Natural killer cell (primary cell): Measurements from ENCODE around the gene COIL. TPM values are rescaled to one million over a fixed set of nuclear protein-coding genes. Genes with fewer than 3 reads are reported as not detected.

ENCODE experiments used
- ATAC-seq, 3 donors: fragments of 150-1000 bp in 2 of 3; fragments of 200-7000 bp in 1 of 3; cut with Tn5 transposase; 1 replicate in 1 of 3; 2 replicates in 2 of 3; pipeline ENCODE4 v1.10.0; 2021; ENCODE audit warnings: mild to moderate bottlenecking in 2 of 3, moderate library complexity in 2 of 3
- DNase-seq, 2 donors: peaks; one replicate each; pipeline versions ENCODE4 v3.0.0 to v3.0.0-alpha.2; 2013 to 2021; ENCODE audit warnings: mixed read lengths in 1 of 2
- H3K27ac ChIP-seq: one replicate; pipeline ENCODE4 v1.5.1; 2013; ENCODE audit warnings: mild to moderate bottlenecking, low read length
- H3K27me3 ChIP-seq: one replicate; pipeline ENCODE4 v1.6.1; 2013; ENCODE audit warnings: low read length; ENCODE audit not compliant: control insufficient read depth, insufficient read depth
- H3K36me3 ChIP-seq: one replicate; pipeline ENCODE4 v1.6.1; 2013; ENCODE audit warnings: low read length; ENCODE audit not compliant: control insufficient read depth, insufficient read depth
- H3K4me1 ChIP-seq: one replicate; pipeline ENCODE4 v1.6.1; 2013; ENCODE audit warnings: low read length; ENCODE audit not compliant: control insufficient read depth, insufficient read depth
- H3K4me3 ChIP-seq: one replicate; pipeline ENCODE4 v1.5.1; 2013; ENCODE audit warnings: low read length
- H3K9me3 ChIP-seq: one replicate; pipeline ENCODE4 v1.6.1; 2013; ENCODE audit warnings: low read length; ENCODE audit not compliant: control insufficient read depth, insufficient read depth
- H3K27ac Mint-ChIP-seq, 2 donors: one replicate each; pipeline ENCODE4 v1.8.0; 2022; ENCODE audit warnings: mild to moderate bottlenecking in 2 of 2, mixed read lengths in 2 of 2, moderate library complexity in 1 of 2
- H3K27me3 Mint-ChIP-seq, 2 donors: one replicate each; pipeline ENCODE4 v1.8.0; 2022; ENCODE audit warnings: low read depth in 2 of 2, mixed read lengths in 2 of 2
- H3K36me3 Mint-ChIP-seq: one replicate; pipeline ENCODE4 v1.8.0; 2022; ENCODE audit warnings: mixed read lengths
- H3K4me1 Mint-ChIP-seq, 2 donors: one replicate each; pipeline ENCODE4 v1.8.0; 2022; ENCODE audit warnings: mixed read lengths in 2 of 2
- H3K4me3 Mint-ChIP-seq: one replicate; pipeline ENCODE4 v1.8.0; 2022; ENCODE audit warnings: mild to moderate bottlenecking, moderate library complexity, mixed read lengths
- H3K9me3 Mint-ChIP-seq, 2 donors: one replicate each; pipeline ENCODE4 v1.8.0; 2022; ENCODE audit warnings: mixed read lengths in 2 of 2
- CTCF ChIP-seq: fragments of 200-600 bp; IDR thresholded peaks from one replicate; pipeline ENCODE4 v1.8.0; 2022; ENCODE audit warnings: antibody characterized with exemption
- WGBS: methylation state at CpG from one replicate; pipeline ENCODE4 v1.1.7; 2013; ENCODE audit warnings: missing lambda C conversion rate; ENCODE audit not compliant: insufficient coverage; 5-methylcytosine and 5-hydroxymethylcytosine counted together
- intact Hi-C: fragments of 100-400 bp; cut with micrococcal nuclease; formaldehyde crosslinking; loops from one replicate; pipeline ENCODE4 v1.14.2; 2022
- total RNA-seq, 4 donors: library from RNA; stranded (reverse); fragments of 120-200 nt in 1 of 4; gene quantifications; one replicate each; pipeline versions ENCODE4 v1.2.3 to v1.2.4, GENCODE V29; 2013 to 2022

The COIL gene
- total RNA-seq, 3 donors from 2014 or later (not counting 1 experiment from before 2014, with no cell fraction given): 18.6 to 23.8 (median 20.6) TPM

GRCh38 chr17:56903560-56903959 is 57.3 kb downstream of the COIL start:
- TF ChIP-seq CTCF: no peak
- Mint-ChIP-seq H3K4me1 (peaks cover 28 to 44% of the 10 kb centered on the region in 2 donors), H3K9me3 (no peaks in the 10 kb centered on the region), H3K36me3 (peaks cover 19% of the 10 kb centered on the region), H3K4me3 (no peak overlapping the region), H3K27ac (no peak overlapping the region), H3K27me3 (no peaks in the 10 kb centered on the region)
- no peak overlapping the region for H3K27ac ChIP-seq
- 67% methylated on average over 3 of the region's 5 CpGs for WGBS
- DNase-seq (no peak), ATAC-seq (no peak)
- H3K36me3 ChIP-seq: peaks cover 79% of the 10 kb centered on the region
- no peaks in the 10 kb centered on the region for H3K9me3 ChIP-seq
- H3K27me3 ChIP-seq: no peaks in the 10 kb centered on the region
- intact Hi-C loops: no loop called here
- no peak overlapping the region for H3K4me3 ChIP-seq
- peaks cover 5% of the 10 kb centered on the region for H3K4me1 ChIP-seq

GRCh38 chr17:56902348-56902747 is 58.5 kb downstream of the COIL start:
- ATAC-seq (peak in 1 of 3 donors; percentile 10), DNase-seq (no peak)
- Histone ChIP-seq H3K27me3 (no peaks in the 10 kb centered on the region), H3K36me3 (peaks cover 91% of the 10 kb centered on the region), H3K4me3 (no peak overlapping the region), H3K27ac (no peak overlapping the region), H3K4me1 (peaks cover 3% of the 10 kb centered on the region), H3K9me3 (no peaks in the 10 kb centered on the region)
- Mint-ChIP-seq H3K4me1 (peaks cover 21 to 42% of the 10 kb centered on the region in 2 donors), H3K9me3 (no peaks in the 10 kb centered on the region), H3K27me3 (no peaks in the 10 kb centered on the region), H3K36me3 (peaks cover 19% of the 10 kb centered on the region), H3K27ac (no peak overlapping the region), H3K4me3 (no peak overlapping the region)
- no peak for TF ChIP-seq CTCF
- 99% methylated on average over 3 of the region's 4 CpGs for WGBS
- intact Hi-C loops: no loop called here

GRCh38 chr17:56899403-56899802 is 61.4 kb downstream of the COIL start:
- intact Hi-C loops: no loop called here
- 99% methylated on average over 7 of the region's 7 CpGs for WGBS
- H3K36me3 ChIP-seq: peaks cover 84% of the 10 kb centered on the region
- H3K4me3 ChIP-seq: no peak overlapping the region
- H3K27ac ChIP-seq: no peak overlapping the region
- Mint-ChIP-seq H3K27me3 (no peaks in the 10 kb centered on the region), H3K9me3 (no peaks in the 10 kb centered on the region), H3K27ac (no peak overlapping the region), H3K4me3 (no peak overlapping the region), H3K36me3 (peaks cover 19% of the 10 kb centered on the region), H3K4me1 (peaks cover 11 to 32% of the 10 kb centered on the region in 2 donors)
- H3K9me3 ChIP-seq: no peaks in the 10 kb centered on the region
- peaks cover 3% of the 10 kb centered on the region for H3K4me1 ChIP-seq
- TF ChIP-seq CTCF: no peak
- DNase-seq (no peak), ATAC-seq (no peak)
- H3K27me3 ChIP-seq: no peaks in the 10 kb centered on the region

DNA sequence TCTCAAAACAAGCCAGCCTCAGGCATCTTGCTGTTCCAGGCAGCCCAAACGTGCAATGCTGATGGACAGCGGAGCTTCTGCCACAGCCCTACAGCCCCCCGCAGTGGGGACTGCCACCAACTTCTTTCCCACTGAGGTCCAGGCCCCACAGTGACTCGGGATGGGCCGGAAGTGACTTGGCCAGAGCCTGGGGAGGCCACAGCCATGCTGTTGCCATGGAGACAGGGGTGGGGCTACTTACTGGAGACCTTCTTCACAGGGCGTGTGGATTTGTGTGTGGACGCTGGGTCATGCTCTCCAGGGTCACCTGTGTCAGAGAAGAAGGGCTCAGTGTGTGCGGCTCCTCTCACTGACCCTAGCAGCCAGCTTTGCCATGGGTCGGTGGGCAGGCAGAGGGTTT is 62.0 kb downstream of the COIL start:
- Histone ChIP-seq H3K4me1 (peaks cover 3% of the 10 kb centered on the region), H3K27me3 (no peaks in the 10 kb centered on the region), H3K27ac (no peak overlapping the region), H3K4me3 (no peak overlapping the region), H3K36me3 (peaks cover 82% of the 10 kb centered on the region), H3K9me3 (no peaks in the 10 kb centered on the region)
- Mint-ChIP-seq H3K27me3 (no peaks in the 10 kb centered on the region), H3K27ac (no peak overlapping the region), H3K9me3 (no peaks in the 10 kb centered on the region), H3K4me3 (no peak overlapping the region), H3K4me1 (peaks cover 10 to 27% of the 10 kb centered on the region in 2 donors), H3K36me3 (peaks cover 14% of the 10 kb centered on the region)
- DNase-seq (no peak), ATAC-seq (no peak)
- intact Hi-C loops: no loop called here
- TF ChIP-seq CTCF: no peak
- WGBS: 86% methylated on average over 9 of the region's 9 CpGs
